AG04449 (cell line): ENCODE measurements around the gene SCRN1.

Experiments
- CTCF ChIA-PET: fragments of 350-600 bp; formaldehyde crosslinking; extraction: SDS; loops from one replicate; lab custom pipeline; 2021; ENCODE audit warnings: antibody characterized with exemption; lab: Yijun Ruan, JAX
- POLR2A ChIA-PET: fragments of 400-600, 350-600 bp; formaldehyde crosslinking; extraction: SDS; loops from one replicate; lab custom pipeline; 2020; ENCODE audit warnings: antibody characterized with exemption, inconsistent platforms; lab: Yijun Ruan, JAX
- DNase-seq: peaks from one replicate; pipeline ENCODE4 v3.0.0-alpha.2; 2010; ENCODE audit warnings: low read depth, low spot score
- H3K4me3 ChIP-seq: 2 replicates; pipeline ENCODE4 v1.5.1; 2011; ENCODE audit warnings: low read depth, mild to moderate bottlenecking, control low read depth, low read length
- TF ChIP-seq, protein P1 (sequence below): IDR thresholded peaks from one replicate; pipeline ENCODE4 v1.5.1; 2011; ENCODE audit warnings: mild to moderate bottlenecking, moderate library complexity, low read length, control low read depth, inconsistent platforms; ENCODE audit not compliant: insufficient read depth; ENCODE audit errors: missing control alignments

The SCRN1 gene

GRCh38 chr7:29881724-29882123, 107.9 kb downstream of the SCRN1 start:
- CTCF ChIA-PET = interaction anchor here (0.8 kb wide), 1 partner anchor 164 kb away, joined by 3 read pairs; no protein-coding TSS in a partner anchor
- POLR2A ChIA-PET = no interaction called here
- no peak for DNase-seq

DNA sequence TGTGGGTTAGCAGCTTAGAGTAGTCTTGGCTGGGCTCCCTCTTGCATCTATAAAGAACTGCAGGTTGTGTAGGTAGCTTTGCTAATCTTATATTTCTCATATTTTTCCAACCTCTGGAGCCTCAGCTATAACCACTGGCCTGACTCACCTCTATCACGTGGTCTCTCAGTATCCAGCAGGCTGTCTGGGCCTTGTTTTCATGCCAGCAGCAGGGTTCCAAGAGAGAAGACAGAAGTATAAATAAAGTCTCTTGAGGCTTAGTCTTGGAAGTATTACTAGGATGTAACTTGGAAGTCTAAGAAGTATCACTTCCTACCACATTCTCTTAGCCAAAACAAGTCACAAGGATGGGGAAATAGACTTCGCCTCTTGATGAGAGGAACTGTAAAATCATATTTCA, 110.0 kb downstream of the SCRN1 start:
- no peak overlapping the region for H3K4me3 ChIP-seq
- ChIA-PET CTCF (interaction anchor here (1.0 to 5.4 kb wide), 9 partner anchors 15 to 254 kb away, joined by 3 to 51 read pairs (median 4); no protein-coding TSS in a partner anchor), POLR2A (no interaction called here)
- DNase-seq = no peak
- TF ChIP-seq, protein P1, sequence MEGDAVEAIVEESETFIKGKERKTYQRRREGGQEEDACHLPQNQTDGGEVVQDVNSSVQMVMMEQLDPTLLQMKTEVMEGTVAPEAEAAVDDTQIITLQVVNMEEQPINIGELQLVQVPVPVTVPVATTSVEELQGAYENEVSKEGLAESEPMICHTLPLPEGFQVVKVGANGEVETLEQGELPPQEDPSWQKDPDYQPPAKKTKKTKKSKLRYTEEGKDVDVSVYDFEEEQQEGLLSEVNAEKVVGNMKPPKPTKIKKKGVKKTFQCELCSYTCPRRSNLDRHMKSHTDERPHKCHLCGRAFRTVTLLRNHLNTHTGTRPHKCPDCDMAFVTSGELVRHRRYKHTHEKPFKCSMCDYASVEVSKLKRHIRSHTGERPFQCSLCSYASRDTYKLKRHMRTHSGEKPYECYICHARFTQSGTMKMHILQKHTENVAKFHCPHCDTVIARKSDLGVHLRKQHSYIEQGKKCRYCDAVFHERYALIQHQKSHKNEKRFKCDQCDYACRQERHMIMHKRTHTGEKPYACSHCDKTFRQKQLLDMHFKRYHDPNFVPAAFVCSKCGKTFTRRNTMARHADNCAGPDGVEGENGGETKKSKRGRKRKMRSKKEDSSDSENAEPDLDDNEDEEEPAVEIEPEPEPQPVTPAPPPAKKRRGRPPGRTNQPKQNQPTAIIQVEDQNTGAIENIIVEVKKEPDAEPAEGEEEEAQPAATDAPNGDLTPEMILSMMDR = no peak

More at GRCh38 chr7:29881724-29882123, 107.9 kb downstream of the SCRN1 start:
- TF ChIP-seq, protein P1 = no peak
- H3K4me3 ChIP-seq = no peak overlapping the region

DNA sequence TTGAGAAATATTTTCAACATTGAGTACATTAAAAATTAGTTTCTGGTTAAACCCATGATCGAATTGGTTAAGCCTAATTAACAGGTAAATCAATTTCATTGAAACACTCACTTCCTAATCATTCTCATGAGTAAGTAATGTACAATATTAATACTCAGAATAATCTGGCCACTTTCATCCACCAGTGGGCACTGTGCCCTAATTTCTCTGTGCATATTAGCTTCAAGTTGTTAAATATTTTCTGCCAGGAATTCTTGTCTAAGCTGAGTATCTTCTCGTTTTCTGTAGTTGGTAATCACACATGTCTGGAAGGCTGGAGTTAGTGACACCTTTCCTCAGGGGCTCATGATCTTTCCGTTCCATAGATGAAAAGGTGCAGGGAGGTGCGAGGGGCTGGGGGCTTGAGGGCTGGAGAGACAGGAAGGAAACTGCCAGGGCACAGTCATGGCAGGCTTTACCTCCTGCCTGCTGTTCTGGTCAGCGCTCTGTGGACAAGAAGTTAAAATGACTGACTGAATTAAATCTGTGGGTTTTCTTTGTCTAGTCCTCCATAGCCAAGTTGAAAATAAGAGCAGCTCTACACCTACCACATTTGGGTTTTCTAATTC, 111.4 kb downstream of the SCRN1 start:
- CTCF ChIA-PET = interaction anchor here (0.8 to 5.4 kb wide), 18 partner anchors 14 to 686 kb away, joined by 3 to 51 read pairs (median 4); no protein-coding TSS in a partner anchor

DNA sequence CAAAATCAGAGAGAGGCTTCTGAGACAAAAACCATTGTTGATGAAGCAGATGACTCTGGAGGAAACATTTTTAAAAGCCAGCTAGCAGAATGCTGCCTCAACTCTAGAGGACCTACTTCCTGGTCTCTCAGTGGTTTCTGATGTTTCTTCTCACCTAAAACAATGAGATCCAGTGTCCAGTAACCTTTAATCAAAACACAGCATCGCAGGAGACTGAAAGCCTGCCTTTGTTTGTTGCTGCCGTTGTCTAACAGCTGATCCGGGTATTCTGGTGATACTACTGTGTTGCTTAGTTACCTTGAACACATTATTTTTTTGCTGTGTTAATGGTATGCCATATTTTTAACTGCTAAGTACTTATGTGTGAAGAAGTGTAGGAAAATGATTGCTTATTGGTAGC, 112.4 kb downstream of the SCRN1 start:
- TF ChIP-seq, protein P1 = no peak
- POLR2A ChIA-PET = no interaction called here
- H3K4me3 ChIP-seq = no peak overlapping the region
- DNase-seq = no peak
- CTCF ChIA-PET = interaction anchor here (0.6 to 5.4 kb wide), 5 partner anchors 9 to 380 kb away, joined by 3 to 51 read pairs (median 3); no protein-coding TSS in a partner anchor

More for the DNA sequence above, 111.4 kb downstream of the SCRN1 start:
- TF ChIP-seq, protein P1 = peak; percentile 47
- POLR2A ChIA-PET = no interaction called here
- no peak for DNase-seq
- H3K4me3 ChIP-seq = no peak overlapping the region

GRCh38 chr7:29875741-29876140, 113.9 kb downstream of the SCRN1 start:
- ChIA-PET CTCF (interaction anchor here (0.6 to 5.4 kb wide), 5 partner anchors 46 to 197 kb away, joined by 3 to 51 read pairs (median 6); no protein-coding TSS in a partner anchor), POLR2A (no interaction called here)
- DNase-seq = no peak
- no peak overlapping the region for H3K4me3 ChIP-seq
- TF ChIP-seq, protein P1 = no peak

DNA sequence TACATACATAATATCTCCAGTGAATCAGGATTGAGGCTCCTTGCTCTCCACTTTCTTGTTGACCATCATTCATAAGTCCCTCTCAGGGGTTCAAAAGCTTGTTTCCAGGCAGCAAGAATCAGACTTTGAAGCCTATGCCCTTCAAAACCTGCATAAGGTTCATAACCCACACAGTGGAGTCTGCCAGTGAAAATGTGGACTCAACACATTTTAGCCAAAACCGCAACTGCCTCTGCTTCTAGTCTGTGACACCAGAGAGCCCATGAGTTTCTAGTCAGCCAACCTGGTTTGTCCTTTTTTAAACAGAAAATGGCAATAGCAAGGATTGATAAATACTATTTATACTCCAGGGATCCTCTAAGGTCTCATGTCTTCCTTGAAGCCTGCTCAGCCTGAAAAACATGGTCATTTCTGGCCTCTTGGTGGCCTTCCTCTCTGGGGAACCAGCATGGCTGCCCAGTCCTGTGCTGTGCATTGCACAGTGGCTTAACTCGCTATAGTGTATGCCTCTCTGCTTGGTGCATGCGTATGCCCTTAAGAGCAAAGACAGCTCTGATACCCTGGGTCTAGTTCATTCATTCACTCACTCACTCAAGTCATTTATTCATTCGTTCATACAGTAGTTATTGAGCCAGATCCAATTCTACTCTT, 115.8 kb downstream of the SCRN1 start:
- no peak overlapping the region for H3K4me3 ChIP-seq
- DNase-seq = no peak
- ChIA-PET CTCF (interaction anchor here (1.1 to 1.6 kb wide), 2 partner anchors 9 to 47 kb away, joined by 3 to 6 read pairs; no protein-coding TSS in a partner anchor), POLR2A (no interaction called here)
- TF ChIP-seq, protein P1 = no peak
